DOHH2 (cell line): ENCODE measurements around the gene DNAH2.

ENCODE experiments used
- H3F3A ChIP-seq: fragments of 200-600 bp; sonication (generic), shearing (Covaris generic); 2 replicates; pipeline ENCODE4 v1.6.0; 2016; ENCODE audit warnings: antibody characterized with exemption, mild to moderate bottlenecking; ENCODE audit not compliant: control insufficient read depth, insufficient read depth
- H3K27ac ChIP-seq: fragments of 200-600 bp; sonication (generic); 2 replicates; pipeline ENCODE4 v1.5.1; 2014; ENCODE audit warnings: low read depth, mild to moderate bottlenecking, low read length, moderate library complexity
- H3K27me3 ChIP-seq: fragments of 200-600 bp; sonication (generic); 2 replicates; pipeline ENCODE4 v1.6.1; 2014; ENCODE audit warnings: mild to moderate bottlenecking, low read length, mixed read lengths; ENCODE audit not compliant: control insufficient read depth
- H3K36me3 ChIP-seq: fragments of 200-600 bp; sonication (generic); 2 replicates; pipeline ENCODE4 v1.6.1; 2014; ENCODE audit warnings: mild to moderate bottlenecking, low read length, moderate library complexity, mixed read lengths; ENCODE audit not compliant: control insufficient read depth
- H3K4me1 ChIP-seq: fragments of 200-600 bp; sonication (generic); 2 replicates; pipeline ENCODE4 v1.6.1; 2014; ENCODE audit warnings: mild to moderate bottlenecking, low read length, mixed read lengths; ENCODE audit not compliant: control insufficient read depth
- H3K4me2 ChIP-seq: fragments of 200-600 bp; sonication (generic); 2 replicates; pipeline ENCODE4 v1.6.0; 2014; ENCODE audit warnings: mild to moderate bottlenecking, low read length, moderate library complexity
- H3K4me3 ChIP-seq: fragments of 200-600 bp; sonication (generic); 2 replicates; pipeline ENCODE4 v1.5.1; 2014; ENCODE audit warnings: mild to moderate bottlenecking, low read length, mixed read lengths
- H3K79me2 ChIP-seq: fragments of 200-600 bp; sonication (generic); 2 replicates; pipeline ENCODE4 v1.6.1; 2014; ENCODE audit warnings: mild to moderate bottlenecking, low read length, mixed read lengths; ENCODE audit not compliant: control insufficient read depth
- H3K9me2 ChIP-seq: fragments of 200-600 bp; sonication (generic); replicated peaks from 2 replicates; pipeline ENCODE4 v1.6.1; 2014; ENCODE audit warnings: mild to moderate bottlenecking, low read length, mixed read lengths; ENCODE audit not compliant: control insufficient read depth
- H3K9me3 ChIP-seq: fragments of 200-600 bp; sonication (generic); 2 replicates; pipeline ENCODE4 v1.6.1; 2014; ENCODE audit warnings: antibody characterized with exemption, low read length, mixed read lengths; ENCODE audit not compliant: control insufficient read depth, insufficient read depth
- H4K20me1 ChIP-seq: fragments of 200-600 bp; sonication (generic); 2 replicates; pipeline ENCODE4 v1.6.0; 2014; ENCODE audit warnings: low read depth, mild to moderate bottlenecking, antibody characterized with exemption, low read length, moderate library complexity; ENCODE audit not compliant: control insufficient read depth, insufficient read depth
- EZH2phosphoT487 ChIP-seq: fragments of 200-600 bp; sonication (generic); IDR thresholded peaks from 2 replicates; pipeline ENCODE4 v1.6.1; 2017; ENCODE audit warnings: borderline replicate concordance, mild to moderate bottlenecking, antibody characterized with exemption, low read length, moderate library complexity, mixed read lengths
- TF ChIP-seq, protein P1 (sequence below): fragments of 200-600 bp; sonication (generic); IDR thresholded peaks from one replicate; pipeline ENCODE4 v1.5.1; 2014; ENCODE audit warnings: antibody characterized with exemption, mild to moderate bottlenecking, low read depth, low read length; ENCODE audit not compliant: poor library complexity, severe bottlenecking

Gene DNAH2

DNA sequence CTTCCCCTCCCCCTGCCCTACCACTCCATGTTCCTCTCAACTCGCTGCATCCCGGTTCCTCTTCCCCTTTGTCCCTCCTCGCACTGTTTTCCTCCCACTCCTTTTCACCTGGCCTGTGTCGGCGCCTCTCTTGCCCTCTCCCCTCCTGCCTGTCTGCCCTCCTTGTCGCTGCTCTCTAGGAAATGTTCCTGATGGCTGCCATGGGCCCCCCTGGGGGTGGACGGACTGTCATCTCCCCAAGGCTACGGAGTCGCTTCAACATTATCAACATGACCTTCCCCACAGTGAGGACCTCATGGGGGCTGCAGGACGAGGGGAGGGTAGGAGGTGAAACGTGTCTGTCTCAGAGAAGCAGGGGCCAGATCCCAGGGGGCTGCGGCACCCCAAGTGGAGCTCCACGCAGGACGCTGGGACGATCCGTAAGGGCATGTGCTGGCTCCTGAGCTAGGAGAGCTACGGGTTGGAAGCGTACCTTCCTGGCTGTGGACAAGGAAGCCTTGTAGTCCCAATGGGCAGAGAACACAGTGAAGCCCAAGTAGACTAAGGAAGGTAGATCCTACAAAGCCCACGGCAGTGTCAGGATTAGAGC, 76.6 kb downstream of the DNAH2 start:
- Histone ChIP-seq H3K4me1 (no peaks in the 10 kb centered on the region; the same call in 1 of the 2 replicates), H3K4me3 (no peak overlapping the region), H3K27ac (no peak overlapping the region), H3K36me3 (no peaks in the 10 kb centered on the region), H3K79me2 (no peaks in the 10 kb centered on the region), H3K27me3 (peaks cover 11% of the 10 kb centered on the region; the same call in 1 of the 2 replicates), H3K9me3 (no peaks in the 10 kb centered on the region), H4K20me1 (no peaks in the 10 kb centered on the region), H3K4me2 (no peak overlapping the region), H3F3A (no peaks in the 10 kb centered on the region), H3K9me2 (no peaks in the 10 kb centered on the region)
- TF ChIP-seq, protein P1, sequence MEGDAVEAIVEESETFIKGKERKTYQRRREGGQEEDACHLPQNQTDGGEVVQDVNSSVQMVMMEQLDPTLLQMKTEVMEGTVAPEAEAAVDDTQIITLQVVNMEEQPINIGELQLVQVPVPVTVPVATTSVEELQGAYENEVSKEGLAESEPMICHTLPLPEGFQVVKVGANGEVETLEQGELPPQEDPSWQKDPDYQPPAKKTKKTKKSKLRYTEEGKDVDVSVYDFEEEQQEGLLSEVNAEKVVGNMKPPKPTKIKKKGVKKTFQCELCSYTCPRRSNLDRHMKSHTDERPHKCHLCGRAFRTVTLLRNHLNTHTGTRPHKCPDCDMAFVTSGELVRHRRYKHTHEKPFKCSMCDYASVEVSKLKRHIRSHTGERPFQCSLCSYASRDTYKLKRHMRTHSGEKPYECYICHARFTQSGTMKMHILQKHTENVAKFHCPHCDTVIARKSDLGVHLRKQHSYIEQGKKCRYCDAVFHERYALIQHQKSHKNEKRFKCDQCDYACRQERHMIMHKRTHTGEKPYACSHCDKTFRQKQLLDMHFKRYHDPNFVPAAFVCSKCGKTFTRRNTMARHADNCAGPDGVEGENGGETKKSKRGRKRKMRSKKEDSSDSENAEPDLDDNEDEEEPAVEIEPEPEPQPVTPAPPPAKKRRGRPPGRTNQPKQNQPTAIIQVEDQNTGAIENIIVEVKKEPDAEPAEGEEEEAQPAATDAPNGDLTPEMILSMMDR: no peak

DNA sequence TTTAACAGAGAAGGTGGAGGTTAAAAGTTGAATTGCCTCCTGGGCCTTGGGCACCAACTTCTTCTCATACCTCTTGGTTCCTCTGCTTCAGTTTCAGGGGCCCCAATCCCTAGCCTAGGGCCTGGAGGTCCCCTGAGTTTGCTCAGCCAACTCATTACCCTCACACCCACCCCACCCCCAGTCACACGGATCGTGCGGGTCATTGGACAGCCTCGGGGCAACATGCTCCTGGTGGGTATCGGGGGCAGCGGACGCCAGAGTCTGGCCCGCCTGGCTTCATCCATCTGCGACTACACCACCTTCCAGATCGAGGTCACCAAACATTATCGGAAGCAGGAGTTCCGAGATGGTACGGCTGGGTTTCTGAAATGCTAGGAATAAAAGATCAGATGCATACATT, 80.4 kb downstream of the DNAH2 start:
- Histone ChIP-seq H3F3A (no peaks in the 10 kb centered on the region), H3K4me3 (no peak overlapping the region), H3K4me1 (peaks cover 10% of the 10 kb centered on the region), H3K27ac (no peak overlapping the region), H3K27me3 (peaks cover 11% of the 10 kb centered on the region), H4K20me1 (no peaks in the 10 kb centered on the region), H3K9me3 (no peaks in the 10 kb centered on the region), H3K9me2 (no peaks in the 10 kb centered on the region), H3K79me2 (no peaks in the 10 kb centered on the region), H3K4me2 (no peak overlapping the region), H3K36me3 (no peaks in the 10 kb centered on the region)
- TF ChIP-seq EZH2phosphoT487: no peak
- TF ChIP-seq, protein P1: no peak

DNA sequence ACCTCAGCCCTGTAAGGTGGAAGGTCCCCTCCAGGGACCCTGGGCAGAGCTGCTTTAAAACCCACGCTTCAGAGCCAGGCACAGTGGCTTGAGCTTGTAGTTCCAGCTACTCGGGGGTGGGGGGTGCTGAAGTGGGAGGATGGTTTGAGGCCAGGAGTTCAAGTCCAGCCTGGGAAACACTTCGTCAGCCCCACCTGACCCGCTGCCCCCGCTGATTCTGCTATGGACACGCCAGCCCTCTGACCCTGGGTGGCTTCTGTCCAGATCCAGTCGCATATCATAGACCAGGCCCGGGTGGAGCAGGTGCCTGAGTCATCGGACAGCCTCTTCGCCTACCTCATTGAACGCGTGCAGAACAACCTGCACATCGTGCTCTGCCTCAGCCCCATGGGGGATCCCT, 81.3 kb downstream of the DNAH2 start:
- no peak overlapping the region for H3K4me2 ChIP-seq
- peaks cover 10% of the 10 kb centered on the region for H3K4me1 ChIP-seq
- H4K20me1 ChIP-seq: no peaks in the 10 kb centered on the region
- no peak overlapping the region for H3K27ac ChIP-seq
- no peaks in the 10 kb centered on the region for H3K9me3 ChIP-seq
- TF ChIP-seq EZH2phosphoT487: no peak
- TF ChIP-seq, protein P1: no peak
- peaks cover 11% of the 10 kb centered on the region for H3K27me3 ChIP-seq
- H3K36me3 ChIP-seq: no peaks in the 10 kb centered on the region
- H3K9me2 ChIP-seq: no peaks in the 10 kb centered on the region
- H3K4me3 ChIP-seq: no peak overlapping the region
- no peaks in the 10 kb centered on the region for H3F3A ChIP-seq
- H3K79me2 ChIP-seq: no peaks in the 10 kb centered on the region
